ENCODE results near the gene LMAN1L. TPM values are rescaled to one million over a fixed set of nuclear protein-coding genes. Genes with fewer than 3 reads are reported as not detected.

LMAN1L gene
- total RNA-seq, 1 experiment from 2014 or later: not detected

- Mint-ChIP-seq H3K9me3 (no peaks in the 10 kb centered on the region), H3K27ac (peak overlapping the region in 2 of 3 experiments; percentile 63 to 95; a peak in 2 of 7 replicates), H3K4me3 (peak overlapping the region; percentile 89 to 92), H3K27me3 (ENCODE audit: low read depth) (peaks cover 2% of the 10 kb centered on the region; the same call in 1 of the 2 replicates), H3K36me3 (ENCODE audit: insufficient read depth in 1 of 3, low read depth in 3 of 3) (peaks cover 0 to 14% (median 2%) of the 10 kb centered on the region in 3 experiments; a peak in 5 of 7 replicates), H3K4me1 (peaks cover 14 to 17% of the 10 kb centered on the region in 2 experiments)
- H2BK5ac ChIP-seq (ENCODE audit: insufficient read length, low read length): no peak overlapping the region
- H4K8ac ChIP-seq (replicated peaks; ENCODE audit: insufficient read length, low read depth, low read length): no peak overlapping the region
- no peaks in the 10 kb centered on the region for H3K4me1 ChIP-seq (ENCODE audit: insufficient read depth, low read length)
- H2BK120ac ChIP-seq (ENCODE audit: low read depth, low read length, poor library complexity, severe bottlenecking): no peak overlapping the region
- no peak overlapping the region for H3K18ac ChIP-seq (ENCODE audit: insufficient read length, low read depth, low read length)
- H3T11ph ChIP-seq (ENCODE audit: low read length): no peak overlapping the region
- no peaks in the 10 kb centered on the region for H4K20me1 ChIP-seq (ENCODE audit: control insufficient read depth, insufficient read depth, insufficient read length)
- H2AFZ ChIP-seq (ENCODE audit: low read length): peak overlapping the region; percentile 4
- no peak overlapping the region for H3K9ac ChIP-seq (ENCODE audit: extremely low read depth, insufficient read length, low read length)
- no peak overlapping the region for H4K91ac ChIP-seq (ENCODE audit: insufficient read length, low read depth, low read length)
- H2BK12ac ChIP-seq (ENCODE audit: insufficient read length, low read depth, low read length): no peak overlapping the region
- peak overlapping the region; percentile 83 for H3K4me2 ChIP-seq (ENCODE audit: insufficient read depth, insufficient read length, low read length)
- no peak overlapping the region for H2BK15ac ChIP-seq (ENCODE audit: low read depth, low read length)
- no peak overlapping the region for H2BK20ac ChIP-seq (ENCODE audit: low read depth, low read length, poor library complexity, severe bottlenecking)
- no CpG with 5 or more reads among the region's 16 CpGs for WGBS (ENCODE audit: extremely low coverage, insufficient read length, low lambda C conversion rate)
- DNase-seq: no peak
- H3K27ac ChIP-seq (ENCODE audit: insufficient read length, low read depth, low read length): no peak overlapping the region
- no peak overlapping the region for H4K5ac ChIP-seq (ENCODE audit: insufficient read length, low read depth, low read length)
- peaks cover 12% of the 10 kb centered on the region for H3K23me2 ChIP-seq (ENCODE audit: insufficient read length, low read depth, low read length, poor library complexity, severe bottlenecking)
- peaks cover 11% of the 10 kb centered on the region; the same call in 1 of the 2 replicates for H3K79me2 ChIP-seq (ENCODE audit: insufficient read depth, low read length)
- no peaks in the 10 kb centered on the region for H3K27me3 ChIP-seq (ENCODE audit: insufficient read depth, low read length)
- no peak overlapping the region for H2AK5ac ChIP-seq (ENCODE audit: insufficient read length, low read length)
- no peak overlapping the region for H3K4ac ChIP-seq (ENCODE audit: low read depth, low read length)
- no peak for TF ChIP-seq CTCF (conservative IDR thresholded peaks at IDR 0.05)
- no peak overlapping the region for H3K14ac ChIP-seq (ENCODE audit: insufficient read depth, low read length)
- no peak overlapping the region for H3K23ac ChIP-seq (ENCODE audit: insufficient read length, low read depth, low read length)
- no peak overlapping the region for H3K56ac ChIP-seq (ENCODE audit: insufficient read length, low read depth, low read length)
- H3K9me3 ChIP-seq (ENCODE audit: control insufficient read depth, low read depth, low read length): no peaks in the 10 kb centered on the region
- H3K79me1 ChIP-seq (ENCODE audit: insufficient read depth, low read depth, low read length, poor library complexity, severe bottlenecking): peaks cover 2% of the 10 kb centered on the region
These were observed 61.3 kb downstream of the LMAN1L start for GRCh38 chr15:74873756-74874424.

Small RNA genes within 50 kb of the gene (microRNA-seq; reads per million reads assigned to microRNA genes)
- gene MIR4513 (ENCODE audit: borderline microRNAs expressed) (not detected), gene MIR6882 (ENCODE audit: borderline microRNAs expressed) (not detected)

Other genes with a start within 250 kb of the LMAN1L start
- gene CLK3, start 197.0 kb upstream of the LMAN1L start, total RNA-seq (2021): 40.8 and 41.0 TPM in 2 replicates
- 56.6 and 60.5 TPM in 2 replicates for gene EDC3, start 116.8 kb upstream of the LMAN1L start, total RNA-seq (2021)
- gene CYP1A1, start 87.3 kb upstream of the LMAN1L start, total RNA-seq (2021): 0.33 TPM in 1 of 2 replicates, not detected in the other
- gene CYP1A2, start 64.0 kb upstream of the LMAN1L start, total RNA-seq (2021): not detected in 2 replicates
- 49.2 and 49.3 TPM in 2 replicates for gene CSK, start 30.8 kb upstream of the LMAN1L start, total RNA-seq (2021)
- not detected in 2 replicates for gene CPLX3, start 13.8 kb downstream of the LMAN1L start, total RNA-seq (2021)
- 31.1 and 34.0 TPM in 2 replicates for gene ULK3, start 30.3 kb downstream of the LMAN1L start, total RNA-seq (2021)
- 49.0 and 50.2 TPM in 2 replicates for gene SCAMP2, start 60.5 kb downstream of the LMAN1L start, total RNA-seq (2021)
- gene MPI, start 77.2 kb downstream of the LMAN1L start, total RNA-seq (2021): 55.0 and 57.5 TPM in 2 replicates
- 60.3 and 69.0 TPM in 2 replicates for gene FAM219B, start 94.0 kb downstream of the LMAN1L start, total RNA-seq (2021)
- gene COX5A, start 125.2 kb downstream of the LMAN1L start, total RNA-seq (2021): 331 and 336 TPM in 2 replicates
- gene RPP25, start 143.9 kb downstream of the LMAN1L start, total RNA-seq (2021): 12.6 and 13.0 TPM in 2 replicates
- 45.8 and 47.8 TPM in 2 replicates for gene SCAMP5, start 182.7 kb downstream of the LMAN1L start, total RNA-seq (2021)
- gene PPCDC, start 210.8 kb downstream of the LMAN1L start, total RNA-seq (2021): 17.6 and 22.7 TPM in 2 replicates

Data from H9 (cell line).